Neural cell (in vitro differentiated cells): Measurements from ENCODE around the gene SOX12.

Experiments used
- EP300 ChIP-seq: fragments of 450-650 bp; conservative IDR thresholded peaks from 2 replicates; pipeline ENCODE4 v1.6.1; 2014; ENCODE audit warnings: antibody characterized with exemption, mild to moderate bottlenecking, moderate library complexity; ENCODE audit not compliant: poor library complexity, severe bottlenecking
- SMC3 ChIP-seq: fragments of 450-650 bp; conservative IDR thresholded peaks from 2 replicates; pipeline ENCODE4 v1.6.1; 2014; ENCODE audit warnings: antibody characterized with exemption, mild to moderate bottlenecking, moderate library complexity; ENCODE audit not compliant: poor library complexity

DNA sequence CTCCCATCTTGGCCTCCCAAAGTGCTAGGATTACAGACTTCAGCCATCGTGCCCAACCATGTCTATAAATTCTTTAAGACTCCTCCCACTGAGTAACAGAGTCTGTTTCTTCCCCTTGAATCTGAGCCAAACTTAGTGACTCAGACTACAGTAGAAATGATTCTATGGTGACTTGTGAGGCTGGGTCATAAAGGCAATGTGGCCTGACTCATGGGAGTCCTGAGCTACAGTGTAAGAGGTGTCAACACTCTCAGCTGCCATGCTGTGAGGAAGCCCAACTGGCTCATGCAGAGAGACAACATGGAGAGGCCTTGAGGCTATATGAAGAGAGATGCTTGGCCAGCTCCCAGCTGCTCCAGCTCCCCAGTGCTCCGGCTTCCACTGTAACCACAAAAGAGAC, 16.3 kb downstream of the SOX12 start:
- TF ChIP-seq EP300: no peak
- TF ChIP-seq SMC3: no peak
